Measurements from ENCODE around the gene RAD21L1.

RAD21L1 gene

GRCh38 chr20:1187605-1188171, 38.2 kb upstream of the RAD21L1 start:
- Histone ChIP-seq H3K79me2 (ENCODE audit: insufficient read depth, low read length) (no peaks in the 10 kb centered on the region), H3F3A (ENCODE audit: insufficient read depth) (no peaks in the 10 kb centered on the region), H4K20me1 (ENCODE audit: low read depth, low read length) (no peaks in the 10 kb centered on the region), H3K9me2 (replicated peaks; ENCODE audit: insufficient read depth, low read length) (no peaks in the 10 kb centered on the region), H3K27me3 (ENCODE audit: low read length) (no peaks in the 10 kb centered on the region), H3K4me3 (ENCODE audit: insufficient read depth, low read length, poor library complexity, severe bottlenecking) (no peak overlapping the region), H3K9ac (ENCODE audit: low read length) (no peak overlapping the region), H3K27ac (ENCODE audit: low read depth, low read length) (no peak overlapping the region), H3K4me2 (ENCODE audit: low read depth, low read length, poor library complexity, severe bottlenecking) (no peak overlapping the region), H3K9me3 (ENCODE audit: insufficient read depth, low read length) (no peaks in the 10 kb centered on the region), H2AFZ (ENCODE audit: low read depth, low read length, severe bottlenecking) (no peak overlapping the region), H3K36me3 (ENCODE audit: low read length) (no peaks in the 10 kb centered on the region)
- TF ChIP-seq CTCF (IDR thresholded peaks at IDR 0.05; ENCODE audit: insufficient read depth, low read length, poor library complexity, severe bottlenecking) (no peak), EZH2phosphoT487 (conservative IDR thresholded peaks at IDR 0.05; ENCODE audit: low read length) (no peak)

- Histone ChIP-seq H3K79me2 (ENCODE audit: insufficient read depth, low read length) (no peaks in the 10 kb centered on the region), H3K27ac (ENCODE audit: low read depth, low read length) (no peak overlapping the region), H3K9me2 (replicated peaks; ENCODE audit: insufficient read depth, low read length) (no peaks in the 10 kb centered on the region), H3K4me2 (ENCODE audit: low read depth, low read length, poor library complexity, severe bottlenecking) (no peak overlapping the region), H3K9me3 (ENCODE audit: insufficient read depth, low read length) (no peaks in the 10 kb centered on the region), H3K36me3 (ENCODE audit: low read length) (no peaks in the 10 kb centered on the region), H3K4me3 (ENCODE audit: insufficient read depth, low read length, poor library complexity, severe bottlenecking) (no peak overlapping the region), H3K27me3 (ENCODE audit: low read length) (no peaks in the 10 kb centered on the region), H2AFZ (ENCODE audit: low read depth, low read length, severe bottlenecking) (no peak overlapping the region), H3F3A (ENCODE audit: insufficient read depth) (no peaks in the 10 kb centered on the region), H4K20me1 (ENCODE audit: low read depth, low read length) (no peaks in the 10 kb centered on the region), H3K9ac (ENCODE audit: low read length) (no peak overlapping the region)
- TF ChIP-seq EZH2phosphoT487 (conservative IDR thresholded peaks at IDR 0.05; ENCODE audit: low read length) (no peak), CTCF (IDR thresholded peaks at IDR 0.05; ENCODE audit: insufficient read depth, low read length, poor library complexity, severe bottlenecking) (no peak)
These were observed 37.5 kb upstream of the RAD21L1 start for GRCh38 chr20:1188347-1188746.

GRCh38 chr20:1189827-1190226, 36.0 kb upstream of the RAD21L1 start:
- no peak overlapping the region for H3K27ac ChIP-seq (ENCODE audit: low read depth, low read length)
- no peak overlapping the region for H2AFZ ChIP-seq (ENCODE audit: low read depth, low read length, severe bottlenecking)
- no peak overlapping the region for H3K4me3 ChIP-seq (ENCODE audit: insufficient read depth, low read length, poor library complexity, severe bottlenecking)
- H3K27me3 ChIP-seq (ENCODE audit: low read length), result no peaks in the 10 kb centered on the region
- no peaks in the 10 kb centered on the region for H3F3A ChIP-seq (ENCODE audit: insufficient read depth)
- no peak overlapping the region for H3K4me2 ChIP-seq (ENCODE audit: low read depth, low read length, poor library complexity, severe bottlenecking)
- H3K9me3 ChIP-seq (ENCODE audit: insufficient read depth, low read length), result no peaks in the 10 kb centered on the region
- H3K36me3 ChIP-seq (ENCODE audit: low read length), result no peaks in the 10 kb centered on the region
- H3K9ac ChIP-seq (ENCODE audit: low read length), result no peak overlapping the region
- H3K79me2 ChIP-seq (ENCODE audit: insufficient read depth, low read length), result no peaks in the 10 kb centered on the region
- no peak for TF ChIP-seq CTCF (IDR thresholded peaks at IDR 0.05; ENCODE audit: insufficient read depth, low read length, poor library complexity, severe bottlenecking)
- TF ChIP-seq EZH2phosphoT487 (conservative IDR thresholded peaks at IDR 0.05; ENCODE audit: low read length), result no peak
- no peaks in the 10 kb centered on the region for H4K20me1 ChIP-seq (ENCODE audit: low read depth, low read length)
- no peaks in the 10 kb centered on the region for H3K9me2 ChIP-seq (replicated peaks; ENCODE audit: insufficient read depth, low read length)
